KOPT-K1 (cell line): ENCODE results near the gene ZFP36L1.

Experiments
- H3K27ac ChIP-seq: fragments of 200-600 bp; sonication (generic); 2 replicates; pipeline ENCODE4 v1.5.1; 2016; ENCODE audit warnings: antibody characterized with exemption, mild to moderate bottlenecking, low read depth, low read length; ENCODE audit not compliant: poor library complexity, severe bottlenecking
- H3K36me3 ChIP-seq: fragments of 200-600 bp; sonication (generic); 2 replicates; pipeline ENCODE4 v1.5.1; 2017; ENCODE audit warnings: antibody characterized with exemption, mild to moderate bottlenecking, low read length, moderate library complexity; ENCODE audit not compliant: insufficient read depth
- H3K9me3 ChIP-seq: fragments of 200-600 bp; sonication (generic); 2 replicates; pipeline ENCODE4 v1.5.1; 2017; ENCODE audit warnings: antibody characterized with exemption, low read length, mild to moderate bottlenecking; ENCODE audit not compliant: insufficient read depth, poor library complexity, severe bottlenecking

Gene ZFP36L1

DNA sequence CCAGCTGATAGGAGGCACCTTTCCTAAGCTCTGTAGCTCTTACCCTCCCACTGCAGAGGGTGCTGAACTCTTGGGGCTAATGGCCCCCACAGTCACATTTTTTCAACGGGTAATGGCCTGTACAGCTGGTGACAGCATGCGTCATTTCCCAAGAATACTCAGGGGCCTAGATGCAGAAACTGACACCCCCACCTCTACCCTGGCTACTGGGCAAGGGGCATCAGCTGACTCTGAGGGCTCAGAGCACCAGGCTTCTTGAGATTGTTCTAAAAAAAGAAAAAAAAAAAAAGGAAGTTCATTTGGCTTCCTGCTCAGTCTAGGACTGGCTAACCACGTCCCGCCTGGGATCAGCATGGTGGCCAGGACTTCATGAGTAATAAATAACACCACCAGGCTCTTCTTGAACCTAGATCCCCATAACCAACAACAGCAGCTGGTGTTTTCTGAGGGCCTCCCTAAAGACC is 35.2 kb downstream of the ZFP36L1 start:
- H3K36me3 ChIP-seq = no peaks in the 10 kb centered on the region
- no peak overlapping the region for H3K27ac ChIP-seq
- H3K9me3 ChIP-seq = no peaks in the 10 kb centered on the region

DNA sequence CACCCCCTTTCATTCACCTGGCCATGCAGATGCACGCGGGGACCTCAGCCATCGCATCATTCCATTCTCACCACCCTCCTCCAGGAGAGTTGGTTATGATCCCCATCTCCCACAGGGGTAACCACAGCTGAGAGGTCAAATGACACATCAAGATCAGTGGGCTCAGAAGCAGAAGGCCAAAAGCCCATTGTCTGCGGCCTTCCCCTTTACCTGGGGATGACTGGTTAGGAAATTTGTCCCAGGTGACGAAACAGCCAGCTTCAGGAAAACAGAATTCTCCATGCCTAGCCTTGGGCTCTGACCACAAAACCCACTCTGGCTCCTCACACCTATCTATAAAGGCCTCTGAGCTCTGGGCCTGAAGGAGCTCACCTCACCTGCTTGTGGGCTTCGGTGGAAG is 36.1 kb downstream of the ZFP36L1 start:
- no peaks in the 10 kb centered on the region for H3K36me3 ChIP-seq

DNA sequence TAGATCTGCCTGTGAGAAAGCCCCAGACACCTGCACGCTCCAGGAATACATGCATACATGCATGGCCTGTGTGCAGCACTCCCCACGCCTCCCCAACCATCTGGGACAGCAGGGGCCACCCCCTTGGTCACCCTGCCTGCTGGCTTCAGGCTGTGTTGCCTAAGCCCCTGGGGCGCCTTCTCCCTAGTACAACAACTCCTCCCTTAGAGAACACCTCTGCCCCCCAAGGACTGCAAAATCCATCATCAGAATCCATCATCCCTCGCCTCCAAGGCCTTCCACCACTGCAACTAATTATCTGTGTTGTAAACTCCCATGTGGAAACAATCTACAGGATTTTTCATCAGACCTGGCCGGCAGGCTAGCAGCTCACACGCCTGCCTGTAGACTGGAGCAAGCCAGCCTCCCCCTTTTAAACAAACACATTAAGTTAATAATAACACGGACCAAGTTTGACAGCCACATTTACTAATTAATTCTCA is 36.8 kb downstream of the ZFP36L1 start:
- no peak overlapping the region for H3K27ac ChIP-seq

More for the DNA sequence above, 36.1 kb downstream of the ZFP36L1 start:
- Histone ChIP-seq H3K9me3 (no peaks in the 10 kb centered on the region), H3K27ac (no peak overlapping the region)

DNA sequence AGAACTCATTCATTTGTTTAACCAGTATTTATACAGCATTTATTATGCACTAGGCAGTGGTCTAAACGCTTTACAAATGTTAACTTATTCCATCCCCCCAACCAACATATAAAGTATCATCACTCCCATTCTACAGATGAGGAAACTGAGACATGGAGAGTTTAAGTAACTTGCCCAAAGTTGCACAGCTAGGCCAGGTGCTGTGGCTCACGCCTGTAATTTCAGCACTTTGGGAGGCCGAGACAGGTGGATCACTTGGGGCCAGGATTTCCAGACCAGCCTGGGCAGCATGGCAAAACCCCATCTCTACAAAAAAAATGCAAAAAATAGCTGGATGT is 37.9 kb downstream of the ZFP36L1 start:
- Histone ChIP-seq H3K36me3 (no peaks in the 10 kb centered on the region), H3K9me3 (no peaks in the 10 kb centered on the region), H3K27ac (no peak overlapping the region)

More for the DNA sequence above, 36.8 kb downstream of the ZFP36L1 start:
- no peaks in the 10 kb centered on the region for H3K9me3 ChIP-seq
- no peaks in the 10 kb centered on the region for H3K36me3 ChIP-seq

DNA sequence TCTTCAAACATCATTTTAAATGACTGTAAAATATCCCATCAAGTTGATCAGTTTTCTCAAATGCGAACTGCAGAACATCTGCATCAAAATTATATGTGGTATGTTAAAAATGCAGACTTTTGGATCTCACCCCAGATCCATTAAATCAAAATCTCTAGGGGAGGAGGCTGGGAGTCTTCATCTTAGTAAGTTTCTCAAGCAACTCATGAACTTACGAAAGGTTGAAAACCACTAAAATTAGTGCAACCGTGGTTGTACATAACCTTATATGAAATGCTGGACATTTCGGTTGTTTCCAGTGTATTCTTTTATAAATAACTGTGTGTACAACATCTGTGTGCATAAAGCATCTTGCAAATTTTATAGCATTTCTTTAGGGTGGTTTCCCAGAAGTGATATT is 39.2 kb downstream of the ZFP36L1 start:
- H3K27ac ChIP-seq = no peak overlapping the region
- no peaks in the 10 kb centered on the region for H3K9me3 ChIP-seq
- no peaks in the 10 kb centered on the region for H3K36me3 ChIP-seq

DNA sequence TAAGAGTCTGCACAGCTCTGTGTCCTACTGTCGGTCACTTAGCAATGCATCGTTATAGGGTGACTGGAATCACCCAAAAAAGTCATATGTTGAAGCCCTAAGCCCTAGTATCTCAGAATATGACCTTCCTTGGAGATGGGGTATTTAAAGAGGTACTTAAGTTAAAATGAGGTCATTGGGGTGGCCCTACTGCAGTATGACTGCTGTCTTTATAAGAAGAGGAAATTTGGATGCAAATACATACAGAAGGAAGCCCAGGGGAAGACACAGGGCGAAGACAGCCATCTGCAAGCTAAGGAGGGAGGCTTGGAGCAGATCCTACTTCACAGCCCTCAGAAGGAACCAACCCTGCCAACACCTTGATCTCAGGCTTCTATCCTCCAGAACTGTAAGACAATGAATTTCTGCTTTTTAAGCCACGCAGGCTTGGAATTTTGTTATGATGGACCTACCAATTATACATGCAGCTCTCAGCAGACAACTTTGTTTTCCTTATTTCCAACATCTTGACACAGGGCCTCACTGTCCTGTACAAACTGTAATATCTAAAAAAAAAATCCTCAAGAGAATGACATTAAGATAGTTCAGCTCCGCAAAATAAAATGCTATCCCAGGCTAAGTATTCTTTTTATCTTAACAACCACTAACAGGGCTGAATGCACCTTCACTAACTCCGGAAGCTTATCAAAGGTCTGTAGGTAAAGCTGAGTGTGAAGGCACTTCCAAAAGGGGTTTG is 40.4 kb downstream of the ZFP36L1 start:
- H3K27ac ChIP-seq = no peak overlapping the region

DNA sequence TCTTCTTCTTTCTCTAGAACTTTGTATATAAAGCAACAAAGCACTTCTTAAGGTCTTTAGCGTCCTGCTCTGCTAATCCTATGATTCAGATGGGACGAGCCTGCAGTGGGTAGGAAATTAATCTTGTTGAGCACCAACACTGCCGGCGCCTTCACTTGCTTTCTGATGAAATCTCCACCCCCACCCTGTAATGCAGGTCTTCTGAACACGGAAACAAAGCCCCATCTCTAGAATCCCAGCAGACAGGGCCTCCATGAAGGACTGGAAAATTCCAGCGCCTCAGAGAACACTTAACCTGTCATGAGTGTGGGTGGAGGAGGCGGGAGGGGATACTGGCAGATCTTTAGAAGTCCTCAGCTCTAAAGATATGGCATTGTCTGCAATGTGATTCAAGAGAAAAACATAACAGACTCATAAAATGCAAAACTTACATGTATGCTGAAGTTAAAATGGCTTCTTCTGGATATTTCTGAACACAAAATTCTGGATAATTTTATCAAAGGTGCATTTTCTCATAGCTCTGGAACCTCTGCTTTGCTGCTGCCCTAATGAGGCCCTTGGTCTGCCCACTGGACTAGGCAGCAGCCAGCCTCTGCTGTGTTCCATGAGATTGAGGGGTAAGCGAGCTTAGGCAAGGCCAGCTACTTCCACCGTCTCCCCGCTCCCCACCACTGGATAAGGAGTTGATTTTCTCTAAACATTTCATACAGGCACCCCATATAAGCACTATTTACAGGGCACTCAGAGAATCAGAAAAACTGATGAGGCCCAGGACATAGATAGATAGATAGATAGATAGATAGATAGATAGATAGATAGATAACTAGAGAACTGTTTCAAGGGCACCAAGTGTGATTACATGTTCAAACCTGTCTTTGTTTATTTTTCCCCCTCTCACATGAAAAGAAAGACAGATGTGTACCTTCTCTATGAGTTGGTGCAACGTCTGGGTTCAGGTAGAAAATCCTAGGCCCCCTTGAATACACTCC is 43.1 kb downstream of the ZFP36L1 start:
- no peak overlapping the region for H3K27ac ChIP-seq
- no peaks in the 10 kb centered on the region for H3K36me3 ChIP-seq
- H3K9me3 ChIP-seq = no peaks in the 10 kb centered on the region

More for the DNA sequence above, 40.4 kb downstream of the ZFP36L1 start:
- no peaks in the 10 kb centered on the region for H3K36me3 ChIP-seq
- H3K9me3 ChIP-seq = no peaks in the 10 kb centered on the region

DNA sequence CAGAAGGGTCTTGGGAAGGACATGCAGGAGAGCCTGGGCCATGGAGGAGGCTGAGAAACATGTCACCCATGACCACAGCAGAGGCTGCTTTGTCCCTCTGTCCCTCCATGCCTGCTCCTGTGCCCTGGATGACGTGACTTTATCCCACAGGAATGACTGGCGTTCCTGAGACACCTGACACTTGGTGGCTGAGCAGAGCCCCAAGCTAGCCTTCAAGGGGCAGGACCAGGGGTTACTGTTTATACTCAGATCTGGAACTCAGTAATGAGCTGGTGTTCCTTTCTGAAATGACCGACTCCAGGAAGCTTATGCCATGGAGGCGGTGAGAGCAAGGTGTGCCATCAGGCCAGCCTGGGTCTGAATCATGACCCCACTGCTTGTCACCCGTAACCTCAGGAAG is 44.2 kb downstream of the ZFP36L1 start:
- no peak overlapping the region for H3K27ac ChIP-seq
- H3K9me3 ChIP-seq = no peaks in the 10 kb centered on the region
- H3K36me3 ChIP-seq = no peaks in the 10 kb centered on the region

DNA sequence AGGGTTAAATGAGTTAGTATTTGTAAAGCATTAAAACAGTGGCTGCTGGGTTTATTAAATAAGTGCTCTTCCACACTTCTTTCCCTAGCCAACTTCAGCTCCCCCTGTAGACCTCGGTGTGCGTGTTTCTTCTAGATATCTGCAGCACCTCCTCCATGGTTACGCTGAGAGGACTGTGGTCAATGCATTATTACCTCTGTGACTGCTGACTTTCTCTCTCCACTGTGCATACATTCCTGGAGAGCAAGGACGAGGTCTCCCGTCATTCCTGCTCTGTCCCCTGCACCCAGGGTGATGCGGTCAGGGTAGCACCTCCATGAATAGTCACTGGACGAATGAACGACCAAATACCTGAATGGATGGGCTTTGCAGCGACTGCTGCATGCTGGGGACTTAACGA is 44.6 kb downstream of the ZFP36L1 start:
- no peak overlapping the region for H3K27ac ChIP-seq
- H3K9me3 ChIP-seq = no peaks in the 10 kb centered on the region
- no peaks in the 10 kb centered on the region for H3K36me3 ChIP-seq

DNA sequence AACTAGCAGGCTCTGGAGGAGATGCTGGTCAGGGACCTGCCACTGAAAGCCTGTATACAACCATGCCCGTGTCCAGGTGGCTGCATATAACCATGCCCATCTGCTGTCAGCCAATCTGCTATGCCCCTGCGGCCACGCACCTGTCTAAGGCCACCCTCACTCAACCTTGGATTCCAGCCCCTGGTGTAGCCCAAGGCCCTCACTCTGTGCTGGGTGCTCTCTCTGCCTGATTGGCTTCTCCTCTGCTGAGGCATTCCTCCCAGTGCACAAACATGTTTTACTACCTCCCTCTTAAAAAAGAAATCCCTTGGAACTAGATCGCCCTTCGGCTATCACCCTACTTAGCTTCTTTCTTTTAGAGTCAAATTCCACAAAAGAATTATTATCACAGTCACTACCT is 45.5 kb downstream of the ZFP36L1 start:
- H3K27ac ChIP-seq = no peak overlapping the region
- no peaks in the 10 kb centered on the region for H3K9me3 ChIP-seq
- H3K36me3 ChIP-seq = no peaks in the 10 kb centered on the region

DNA sequence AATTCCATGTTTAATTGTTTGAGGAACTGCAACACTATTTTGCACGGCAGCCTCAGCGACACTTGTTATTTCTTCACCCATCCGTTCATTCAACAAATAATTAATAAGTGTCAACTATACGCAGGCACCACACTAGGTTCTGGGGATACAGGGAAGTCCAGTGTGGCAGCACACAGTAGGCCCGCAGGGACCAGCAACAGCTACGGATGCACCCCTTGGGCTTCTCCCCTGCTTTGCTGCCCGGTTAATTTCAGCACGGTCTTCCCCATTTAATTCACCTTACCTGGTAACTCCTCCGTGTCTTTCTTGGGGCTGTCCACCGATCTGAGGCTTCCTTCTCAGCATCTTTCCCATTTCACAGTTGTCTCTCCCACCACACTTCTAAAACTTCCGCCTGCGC is 48.3 kb downstream of the ZFP36L1 start:
- Histone ChIP-seq H3K27ac (no peak overlapping the region), H3K36me3 (no peaks in the 10 kb centered on the region), H3K9me3 (no peaks in the 10 kb centered on the region)

DNA sequence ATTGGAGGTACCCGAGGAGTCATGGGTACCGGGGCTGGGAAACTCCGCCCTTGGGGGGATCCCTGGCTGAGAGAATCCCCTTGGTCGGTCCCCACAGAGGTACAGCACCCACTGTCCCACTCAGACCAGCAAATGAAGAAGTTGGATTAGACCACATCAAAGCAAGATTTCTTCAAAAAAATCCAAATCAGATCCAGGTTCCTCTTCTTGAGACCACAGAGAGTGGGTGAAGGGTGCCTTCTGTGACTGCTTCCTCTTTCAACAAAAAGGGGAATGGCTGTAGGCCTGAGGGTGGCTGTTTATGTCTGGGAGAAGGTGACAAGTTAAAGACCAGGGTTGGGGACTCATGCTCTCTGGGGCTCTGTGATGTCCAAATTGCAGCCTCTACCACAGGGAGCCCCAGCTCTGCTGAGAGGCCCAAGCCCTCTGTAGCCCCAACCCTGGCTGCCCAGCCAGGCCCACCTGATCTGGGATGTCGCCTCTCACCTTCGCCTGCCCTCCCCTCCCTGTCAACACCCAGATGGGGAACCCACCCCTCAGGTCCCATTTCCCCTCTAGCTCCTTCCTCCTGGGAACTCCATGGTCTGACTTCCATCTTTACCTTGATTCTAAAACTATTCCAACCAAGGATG is 50.9 kb downstream of the ZFP36L1 start:
- H3K27ac ChIP-seq = no peak overlapping the region
- no peaks in the 10 kb centered on the region for H3K9me3 ChIP-seq
- no peaks in the 10 kb centered on the region for H3K36me3 ChIP-seq

DNA sequence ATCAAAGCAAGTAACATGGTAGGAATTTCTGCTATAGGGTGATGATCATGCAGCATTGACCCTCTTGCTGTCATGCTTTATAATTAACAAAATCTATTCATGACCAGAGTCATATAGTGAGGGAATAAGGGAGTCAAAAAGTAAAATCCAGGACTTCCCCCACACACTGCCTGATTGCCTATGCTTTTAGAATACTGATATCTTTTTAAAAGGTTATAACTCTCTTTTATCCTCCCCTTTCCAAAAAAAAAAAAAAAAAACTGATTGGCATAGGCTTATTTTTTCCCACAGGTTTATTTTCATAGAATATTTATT is 51.4 kb downstream of the ZFP36L1 start:
- no peak overlapping the region for H3K27ac ChIP-seq

DNA sequence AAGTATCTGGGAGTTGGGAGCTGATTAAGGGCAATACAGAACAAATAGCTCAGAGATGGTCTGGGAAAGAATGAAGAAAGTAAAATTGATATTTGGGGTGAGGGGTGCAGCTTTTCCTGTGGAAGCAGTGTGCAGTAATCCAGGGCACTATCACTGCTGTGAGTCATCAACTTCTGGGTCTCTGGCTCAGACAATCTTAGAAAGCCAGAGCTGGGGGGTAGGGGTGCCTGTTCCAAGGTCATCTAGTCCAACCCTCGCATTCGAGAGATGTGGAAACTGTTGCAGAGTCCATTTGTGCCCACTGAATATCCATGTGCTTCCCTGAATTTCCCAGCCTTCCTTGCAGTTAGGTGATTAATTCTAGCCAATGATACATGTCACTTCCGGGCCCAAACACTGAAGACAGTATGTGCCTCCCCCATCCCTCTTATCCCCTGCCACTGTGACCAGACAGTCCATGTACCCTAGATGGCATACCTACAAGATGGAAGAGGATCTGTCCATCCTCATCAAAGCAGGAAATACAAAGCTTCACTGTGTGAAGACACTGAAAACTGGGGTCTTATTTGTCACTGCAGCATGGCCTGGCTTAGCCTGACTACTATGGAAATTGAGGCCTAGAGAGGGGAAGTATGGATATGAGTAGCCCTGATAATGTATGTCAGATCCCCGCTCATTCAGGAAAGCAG is 51.9 kb downstream of the ZFP36L1 start:
- no peaks in the 10 kb centered on the region for H3K9me3 ChIP-seq
- no peaks in the 10 kb centered on the region for H3K36me3 ChIP-seq
- no peak overlapping the region for H3K27ac ChIP-seq

More for the DNA sequence above, 51.4 kb downstream of the ZFP36L1 start:
- H3K9me3 ChIP-seq = no peaks in the 10 kb centered on the region
- H3K36me3 ChIP-seq = no peaks in the 10 kb centered on the region

DNA sequence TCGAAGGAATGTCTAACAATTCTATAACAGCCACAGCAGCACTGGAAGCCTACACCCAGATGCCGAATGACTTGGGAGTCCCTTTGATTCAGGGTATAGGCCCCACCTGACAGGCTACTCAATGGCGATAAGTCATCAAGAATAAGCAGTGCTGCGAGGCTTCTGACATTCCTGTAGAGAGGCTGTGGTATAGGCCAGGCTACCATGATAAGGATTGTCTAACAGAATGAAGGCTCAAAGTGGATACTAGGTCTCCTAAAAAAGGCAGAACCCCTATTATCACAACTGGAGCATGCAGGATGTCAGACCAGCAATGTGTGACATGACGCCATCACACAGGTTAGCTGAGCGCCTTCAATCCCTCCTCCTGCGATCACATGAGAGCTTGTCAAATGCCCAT is 53.2 kb downstream of the ZFP36L1 start:
- Histone ChIP-seq H3K9me3 (no peaks in the 10 kb centered on the region), H3K27ac (no peak overlapping the region), H3K36me3 (no peaks in the 10 kb centered on the region)
